ENCODE results near the gene FGD4. TPM values are rescaled to one million over a fixed set of nuclear protein-coding genes. Genes with fewer than 3 reads are reported as not detected.

FGD4 gene
- total RNA-seq: 10 to 100 TPM in 7 of 8 experiments, 1 to 10 TPM in 1; 1.6 to 35.0 (median 19.4) TPM

GRCh38 chr12:32399370-32400113 is at the start of gene FGD4:
TSS of gene FGD4 (plus strand) at chr12:32399558.
- Histone ChIP-seq H3K4me3 (peak within 1 kb of the TSS; percentile 33 to 78 (median 44)), H3K27ac (peak within 1 kb of the TSS in 1 of 2 donors; percentile 25), H3K4me1 (replicated peaks in 1 of 2) (peaks cover 0 to 5% of the 10 kb centered on the region in 2 donors)
- peak; percentile 91 to 97 (median 94) for ATAC-seq (replicated peaks in 6 of 8)
- 0 to 6% (median 0%) methylated on average over 1 to 23 of the region's 82 CpGs; no CpG with 5 or more reads in 6 of the 10 experiments for WGBS, 10 experiments
- in situ Hi-C loops (cut with MboI; ENCODE audit: low pct_unique_long_range_greater_than_20kb in 2 of 9, low sequenced_read_pairs in 9 of 9, unreplicated experiment in 9 of 9): no loop called here

DNA sequence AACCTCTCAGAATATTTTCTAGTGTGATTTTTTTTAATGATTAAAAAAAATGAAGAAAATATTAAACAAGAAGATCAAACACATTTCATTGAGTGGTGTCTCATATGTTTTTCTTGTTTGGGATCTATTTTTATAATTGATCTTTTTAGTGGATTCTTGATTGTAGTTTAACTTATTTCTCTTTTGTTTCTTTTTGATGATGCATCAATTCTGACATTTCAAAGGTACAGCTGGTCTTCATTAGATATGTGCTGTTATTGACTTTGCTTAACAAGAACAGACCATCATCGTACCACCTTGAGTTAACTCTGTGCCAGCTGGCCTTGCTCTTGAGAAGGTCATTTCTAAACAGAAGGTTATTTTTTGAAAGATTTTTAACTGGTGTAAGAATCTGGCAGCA is 45.8 kb upstream of the FGD4 start:
- Histone ChIP-seq H3K4me1 (replicated peaks in 1 of 2) (no peaks in the 10 kb centered on the region), H3K4me3 (no peak overlapping the region), H3K27ac (no peak overlapping the region)
- no peak for ATAC-seq (replicated peaks in 6 of 8)
- WGBS, 10 experiments: 0 to 100% (median 58%) methylated on average over 1 of the region's 1 CpG; no CpG with 5 or more reads in 2 of the 10 experiments
- in situ Hi-C loops (cut with MboI; ENCODE audit: low pct_unique_long_range_greater_than_20kb in 2 of 9, low sequenced_read_pairs in 9 of 9, unreplicated experiment in 9 of 9): loop anchor here in 3 of 9 experiments (25.0 kb wide), 1 partner anchor 309 kb away; no protein-coding TSS in a partner anchor

- no peak for ATAC-seq (replicated peaks in 6 of 8)
- in situ Hi-C loops (cut with MboI; ENCODE audit: low pct_unique_long_range_greater_than_20kb in 2 of 9, low sequenced_read_pairs in 9 of 9, unreplicated experiment in 9 of 9): loop anchor here in 3 of 9 experiments (25.0 kb wide), 1 partner anchor 305 kb away; no protein-coding TSS in a partner anchor
- H3K4me3 ChIP-seq: no peak overlapping the region
- no peak overlapping the region for H3K27ac ChIP-seq
- no peaks in the 10 kb centered on the region for H3K4me1 ChIP-seq (replicated peaks in 1 of 2)
- WGBS, 10 experiments: 80 to 100% (median 92%) methylated on average over 1 to 6 of the region's 8 CpGs; no CpG with 5 or more reads in 1 of the 10 experiments
These were observed 41.6 kb upstream of the FGD4 start for GRCh38 chr12:32357601-32358249.

GRCh38 chr12:32360956-32361355 is 38.4 kb upstream of the FGD4 start:
- no peaks in the 10 kb centered on the region for H3K4me1 ChIP-seq (replicated peaks in 1 of 2)
- no peak overlapping the region for H3K4me3 ChIP-seq
- no peak overlapping the region for H3K27ac ChIP-seq
- WGBS, 10 experiments: 75 to 100% (median 82%) methylated on average over 1 to 3 of the region's 6 CpGs; no CpG with 5 or more reads in 4 of the 10 experiments
- in situ Hi-C loops (cut with MboI; ENCODE audit: low pct_unique_long_range_greater_than_20kb in 2 of 9, low sequenced_read_pairs in 9 of 9, unreplicated experiment in 9 of 9): loop anchor here in 4 of 9 experiments (10.0 to 25.0 kb wide), 2 partner anchors 301 to 304 kb away; no protein-coding TSS in a partner anchor
- no peak for ATAC-seq (replicated peaks in 6 of 8)

DNA sequence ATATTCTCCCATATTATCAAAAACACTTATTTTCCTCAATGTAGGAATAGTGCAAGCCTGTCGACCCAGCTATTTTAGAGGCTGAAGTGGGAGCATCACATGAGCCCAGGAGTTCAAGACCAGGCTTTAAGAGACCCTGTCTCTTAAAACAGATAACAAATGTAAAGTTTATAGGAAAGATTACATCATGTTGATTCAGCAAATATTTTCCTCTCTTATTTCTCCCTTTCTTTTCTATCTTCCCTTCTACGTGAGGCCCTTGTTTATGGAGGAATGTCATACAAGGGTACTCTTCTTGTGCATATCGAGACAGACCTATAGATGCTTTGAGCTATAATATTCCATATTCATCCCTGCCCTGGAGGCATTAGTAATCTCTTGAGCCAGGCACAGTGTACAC is 36.5 kb upstream of the FGD4 start:
- Histone ChIP-seq H3K27ac (no peak overlapping the region), H3K4me1 (replicated peaks in 1 of 2) (no peaks in the 10 kb centered on the region), H3K4me3 (no peak overlapping the region)
- WGBS, 10 experiments: 21 to 100% (median 81%) methylated on average over 2 to 3 of the region's 3 CpGs; no CpG with 5 or more reads in 2 of the 10 experiments
- ATAC-seq (replicated peaks in 6 of 8): peak in 1 of 8 experiments; percentile 60
- in situ Hi-C loops (cut with MboI; ENCODE audit: low pct_unique_long_range_greater_than_20kb in 2 of 9, low sequenced_read_pairs in 9 of 9, unreplicated experiment in 9 of 9): loop anchor here in 4 of 9 experiments (10.0 to 25.0 kb wide), 2 partner anchors 299 to 302 kb away; no protein-coding TSS in a partner anchor

- in situ Hi-C loops (cut with MboI; ENCODE audit: low pct_unique_long_range_greater_than_20kb in 2 of 9, low sequenced_read_pairs in 9 of 9, unreplicated experiment in 9 of 9): loop anchor here in 4 of 9 experiments (10.0 to 25.0 kb wide), 2 partner anchors 297 to 299 kb away; no protein-coding TSS in a partner anchor
- Histone ChIP-seq H3K27ac (no peak overlapping the region), H3K4me3 (no peak overlapping the region), H3K4me1 (replicated peaks in 1 of 2) (no peaks in the 10 kb centered on the region)
- ATAC-seq (replicated peaks in 6 of 8): peak in 5 of 8 experiments; percentile 51 to 79 (median 65)
- 0 to 76% (median 48%) methylated on average over 1 to 5 of the region's 5 CpGs for WGBS, 10 experiments
These were observed 33.8 kb upstream of the FGD4 start for GRCh38 chr12:32365473-32366064.

GRCh38 chr12:32366714-32367113 is 32.6 kb upstream of the FGD4 start:
- no peak overlapping the region for H3K4me3 ChIP-seq
- no peak for ATAC-seq (replicated peaks in 6 of 8)
- H3K4me1 ChIP-seq (replicated peaks in 1 of 2): no peaks in the 10 kb centered on the region
- in situ Hi-C loops (cut with MboI; ENCODE audit: low pct_unique_long_range_greater_than_20kb in 2 of 9, low sequenced_read_pairs in 9 of 9, unreplicated experiment in 9 of 9): loop anchor here in 4 of 9 experiments (10.0 to 25.0 kb wide), 2 partner anchors 296 to 298 kb away; no protein-coding TSS in a partner anchor
- WGBS, 10 experiments: 58 to 100% (median 97%) methylated on average over 1 of the region's 1 CpG
- no peak overlapping the region for H3K27ac ChIP-seq

DNA sequence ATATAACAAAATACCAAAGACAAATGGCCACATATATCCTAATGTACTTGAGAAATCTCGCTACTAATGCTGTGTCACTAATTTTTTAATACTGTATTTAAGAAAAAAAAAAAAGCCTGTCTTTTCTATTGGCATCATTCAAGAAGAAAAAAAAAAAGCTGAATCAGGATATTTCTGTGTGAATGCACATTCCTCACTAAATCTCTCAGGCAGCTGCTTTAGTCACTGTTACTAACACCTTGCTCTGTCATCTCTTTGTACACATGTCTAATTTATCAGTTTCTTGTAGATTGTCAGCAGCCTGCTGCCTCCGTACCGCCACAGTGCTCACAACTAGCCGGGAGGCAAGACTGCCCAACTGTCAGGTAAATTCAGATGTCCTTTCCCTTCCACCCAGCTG is 32.0 kb upstream of the FGD4 start:
- peak in 1 of 8 experiments; percentile 46 for ATAC-seq (replicated peaks in 6 of 8)
- in situ Hi-C loops (cut with MboI; ENCODE audit: low pct_unique_long_range_greater_than_20kb in 2 of 9, low sequenced_read_pairs in 9 of 9, unreplicated experiment in 9 of 9): loop anchor here in 4 of 9 experiments (10.0 to 25.0 kb wide), 2 partner anchors 295 to 297 kb away; no protein-coding TSS in a partner anchor
- Histone ChIP-seq H3K4me3 (no peak overlapping the region), H3K4me1 (replicated peaks in 1 of 2) (no peaks in the 10 kb centered on the region), H3K27ac (no peak overlapping the region)
- 65 to 100% (median 95%) methylated on average over 1 to 4 of the region's 4 CpGs for WGBS, 10 experiments

- no peak for ATAC-seq (replicated peaks in 6 of 8)
- Histone ChIP-seq H3K4me3 (no peak overlapping the region), H3K27ac (no peak overlapping the region), H3K4me1 (replicated peaks in 1 of 2) (no peaks in the 10 kb centered on the region)
- WGBS, 10 experiments: 46 to 100% (median 64%) methylated on average over 1 to 4 of the region's 4 CpGs; no CpG with 5 or more reads in 4 of the 10 experiments
- in situ Hi-C loops (cut with MboI; ENCODE audit: low pct_unique_long_range_greater_than_20kb in 2 of 9, low sequenced_read_pairs in 9 of 9, unreplicated experiment in 9 of 9): loop anchor here in 4 of 9 experiments (10.0 to 25.0 kb wide), 2 partner anchors 293 to 296 kb away; no protein-coding TSS in a partner anchor
These were observed 30.2 kb upstream of the FGD4 start for GRCh38 chr12:32369202-32369601.

- H3K4me1 ChIP-seq (replicated peaks in 1 of 2): no peaks in the 10 kb centered on the region
- in situ Hi-C loops (cut with MboI; ENCODE audit: low pct_unique_long_range_greater_than_20kb in 2 of 9, low sequenced_read_pairs in 9 of 9, unreplicated experiment in 9 of 9): no loop called here
- H3K27ac ChIP-seq: no peak overlapping the region
- ATAC-seq (replicated peaks in 6 of 8): no peak
- H3K4me3 ChIP-seq: no peak overlapping the region
- WGBS, 10 experiments: 57 to 86% (median 77%) methylated on average over 1 to 12 of the region's 12 CpGs
These were observed 21.9 kb upstream of the FGD4 start for GRCh38 chr12:32377344-32378055.

GRCh38 chr12:32379213-32379612 is 20.1 kb upstream of the FGD4 start:
- H3K4me3 ChIP-seq: no peak overlapping the region
- no peak overlapping the region for H3K27ac ChIP-seq
- 50 to 96% (median 84%) methylated on average over 1 to 10 of the region's 10 CpGs for WGBS, 10 experiments
- no peak for ATAC-seq (replicated peaks in 6 of 8)
- no peaks in the 10 kb centered on the region for H3K4me1 ChIP-seq (replicated peaks in 1 of 2)
- in situ Hi-C loops (cut with MboI; ENCODE audit: low pct_unique_long_range_greater_than_20kb in 2 of 9, low sequenced_read_pairs in 9 of 9, unreplicated experiment in 9 of 9): no loop called here

- Histone ChIP-seq H3K27ac (no peak overlapping the region), H3K4me1 (replicated peaks in 1 of 2) (no peaks in the 10 kb centered on the region), H3K4me3 (no peak overlapping the region)
- 75 to 100% (median 92%) methylated on average over 2 to 8 of the region's 8 CpGs; no CpG with 5 or more reads in 1 of the 10 experiments for WGBS, 10 experiments
- ATAC-seq (replicated peaks in 6 of 8): no peak
- in situ Hi-C loops (cut with MboI; ENCODE audit: low pct_unique_long_range_greater_than_20kb in 2 of 9, low sequenced_read_pairs in 9 of 9, unreplicated experiment in 9 of 9): no loop called here
These were observed 19.7 kb upstream of the FGD4 start for GRCh38 chr12:32379667-32380066.
